RWPE1 (cell line): ENCODE data around the gene APOD.
A peak's percentile ranks its signal among the peaks of the same experiment; 100 is the strongest.
"Not testable (repeated sequence)": the region's sequence is repeated elsewhere in the genome, so short reads cannot be mapped to it uniquely, and the experiment has no call there.

Experiments
- CTCF ChIA-PET: fragments of 350-600 bp; sonication (Branson Sonifier 250); formaldehyde crosslinking; extraction: SDS; loops from one replicate; lab custom pipeline; 2021; lab: Yijun Ruan, JAX
- POLR2A ChIA-PET: fragments of 400-600 bp; formaldehyde crosslinking; extraction: SDS; loops from one replicate; lab custom pipeline; 2020; ENCODE audit warnings: antibody characterized with exemption; ENCODE audit not compliant: low non-redundant PET; lab: Yijun Ruan, JAX
- DNase-seq: peaks from one replicate; pipeline ENCODE4 v3.0.0; 2012; ENCODE audit warnings: low spot score
- H3K27ac ChIP-seq: fragments of 450-650 bp; 2 replicates; pipeline ENCODE4 v1.5.1; 2017
- TF ChIP-seq, protein P1 (sequence below): fragments of 450-650 bp; conservative IDR thresholded peaks from 2 replicates; pipeline ENCODE4 v1.5.1; 2017; ENCODE audit warnings: low read depth, mild to moderate bottlenecking

The APOD gene

DNA sequence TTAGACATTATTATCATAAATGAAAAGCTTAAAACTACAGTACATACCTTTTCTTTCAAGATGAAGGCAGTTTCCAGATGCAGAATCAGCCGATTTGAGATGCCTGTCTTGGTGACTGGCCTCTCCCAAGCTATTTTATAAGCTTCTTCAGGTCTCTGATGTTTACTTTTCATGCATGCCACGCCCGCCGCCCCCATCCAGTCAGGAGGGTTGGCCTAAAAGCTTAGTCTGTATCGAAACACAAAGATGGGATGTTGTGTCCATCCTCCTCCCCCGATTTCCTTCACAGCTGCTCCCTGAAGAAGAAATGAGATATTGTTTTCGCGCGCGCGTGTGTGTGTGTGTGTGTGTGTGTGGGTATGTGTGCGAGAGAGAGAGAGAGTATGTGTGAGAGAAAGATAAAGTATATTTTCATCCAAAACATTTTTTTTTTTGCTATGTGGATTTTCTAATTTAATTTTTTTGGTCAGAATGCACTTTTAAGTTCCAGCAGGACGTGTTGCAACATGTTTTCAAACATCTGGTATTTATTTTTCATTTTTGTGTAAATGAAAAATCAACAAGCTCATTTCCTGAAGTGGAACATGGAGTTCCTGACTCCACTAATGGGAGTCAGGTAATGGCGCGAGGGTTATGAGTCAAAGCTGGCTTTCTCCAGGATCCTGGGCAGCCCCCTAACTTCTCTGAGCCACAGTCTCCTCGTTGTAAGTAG, at the start of gene APOD:
TSS of gene APOD (minus strand) at position 110 of the 712 bp plus-strand sequence. CDS start 4,479 bp downstream, outside the sequence.
- no peak within 1 kb of the TSS for H3K27ac ChIP-seq

DNA sequence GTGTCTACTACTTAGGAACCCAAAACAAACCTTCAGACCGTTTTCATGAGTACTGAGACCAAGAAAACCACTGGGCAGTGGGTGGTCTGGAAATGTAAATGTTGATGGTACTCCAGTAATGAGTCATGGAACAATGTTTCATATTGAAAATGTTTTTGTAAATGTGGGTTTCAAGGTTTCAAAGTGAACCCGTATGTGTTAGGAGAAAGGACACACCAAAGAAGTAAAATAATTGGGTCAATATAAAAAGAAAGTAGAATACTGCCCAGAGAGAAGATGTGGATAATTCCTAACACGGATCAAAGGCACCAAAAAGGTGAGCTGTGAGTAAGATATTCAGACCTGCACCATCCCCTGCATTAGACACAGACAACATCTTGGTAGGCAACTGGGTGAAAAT, 49.6 kb upstream of the APOD start:
- CTCF ChIA-PET, POLR2A ChIA-PET: not testable (repeated sequence)

More for the DNA sequence above, at the start of gene APOD:
- CTCF ChIA-PET, result interaction anchor here (1.0 kb wide), 1 partner anchor 313 kb away, joined by 5 read pairs; the partner anchor contains the start of gene XXYLT1
- POLR2A ChIA-PET, result no interaction called here
- peak; percentile 21 for DNase-seq
- TF ChIP-seq, protein P1, sequence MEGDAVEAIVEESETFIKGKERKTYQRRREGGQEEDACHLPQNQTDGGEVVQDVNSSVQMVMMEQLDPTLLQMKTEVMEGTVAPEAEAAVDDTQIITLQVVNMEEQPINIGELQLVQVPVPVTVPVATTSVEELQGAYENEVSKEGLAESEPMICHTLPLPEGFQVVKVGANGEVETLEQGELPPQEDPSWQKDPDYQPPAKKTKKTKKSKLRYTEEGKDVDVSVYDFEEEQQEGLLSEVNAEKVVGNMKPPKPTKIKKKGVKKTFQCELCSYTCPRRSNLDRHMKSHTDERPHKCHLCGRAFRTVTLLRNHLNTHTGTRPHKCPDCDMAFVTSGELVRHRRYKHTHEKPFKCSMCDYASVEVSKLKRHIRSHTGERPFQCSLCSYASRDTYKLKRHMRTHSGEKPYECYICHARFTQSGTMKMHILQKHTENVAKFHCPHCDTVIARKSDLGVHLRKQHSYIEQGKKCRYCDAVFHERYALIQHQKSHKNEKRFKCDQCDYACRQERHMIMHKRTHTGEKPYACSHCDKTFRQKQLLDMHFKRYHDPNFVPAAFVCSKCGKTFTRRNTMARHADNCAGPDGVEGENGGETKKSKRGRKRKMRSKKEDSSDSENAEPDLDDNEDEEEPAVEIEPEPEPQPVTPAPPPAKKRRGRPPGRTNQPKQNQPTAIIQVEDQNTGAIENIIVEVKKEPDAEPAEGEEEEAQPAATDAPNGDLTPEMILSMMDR, result no peak

DNA sequence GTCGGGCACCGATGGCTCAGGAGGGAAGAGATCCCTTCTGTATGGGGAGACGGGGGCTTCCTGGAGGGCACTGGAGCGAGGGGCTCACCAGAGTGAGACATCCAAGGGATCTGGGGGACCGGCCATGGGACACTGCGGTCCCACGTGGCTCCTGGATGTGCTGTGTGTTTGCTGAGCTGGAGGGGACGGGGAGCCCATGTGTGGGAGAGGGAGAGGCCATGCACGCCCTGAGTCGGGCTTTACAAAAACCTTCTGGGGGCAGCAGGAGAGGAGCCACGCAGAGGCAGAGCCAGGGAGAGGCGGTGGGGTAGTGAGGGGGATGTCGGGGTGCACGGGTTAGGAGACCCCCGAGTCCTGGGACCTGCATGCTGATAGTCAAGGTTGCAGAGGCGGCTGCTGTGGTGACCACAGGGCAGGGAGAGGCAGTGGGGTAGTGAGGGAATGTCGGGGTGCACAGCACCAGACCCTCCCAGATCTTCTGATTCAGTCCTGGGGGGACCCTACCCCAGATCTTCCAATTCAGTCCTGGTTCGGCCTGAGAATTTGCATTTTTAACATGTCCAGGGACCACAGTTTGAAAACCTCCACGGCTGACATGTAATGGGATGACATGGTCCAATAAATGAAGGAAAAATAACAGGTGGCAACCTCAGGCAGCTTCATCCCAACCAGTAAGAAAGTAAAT, 48.9 kb upstream of the APOD start:
- H3K27ac ChIP-seq, CTCF ChIA-PET, DNase-seq, POLR2A ChIA-PET: not testable (repeated sequence)

More for the DNA sequence above, 49.6 kb upstream of the APOD start:
- not testable (repeated sequence) for DNase-seq, H3K27ac ChIP-seq

DNA sequence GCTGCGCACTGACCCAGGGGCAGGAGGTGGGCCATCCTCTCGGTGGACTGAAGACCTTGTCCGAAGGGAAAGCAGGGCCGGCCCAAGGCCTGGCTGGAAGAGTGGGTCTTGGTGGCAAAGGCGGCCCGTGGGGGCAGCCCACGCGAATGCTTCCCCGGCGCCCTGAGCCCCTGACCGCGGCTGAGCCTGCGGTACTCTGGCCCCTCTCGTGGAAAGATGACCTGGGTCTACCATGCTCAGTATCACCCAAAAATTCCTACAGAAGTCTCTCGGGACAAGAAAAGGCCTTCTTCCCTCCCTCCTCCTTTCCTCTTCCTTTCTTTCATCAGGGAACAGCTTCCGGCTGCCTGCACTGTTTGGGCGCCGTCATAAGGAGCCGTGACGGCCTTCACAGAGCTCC, 48.3 kb upstream of the APOD start:
- H3K27ac ChIP-seq, POLR2A ChIA-PET, CTCF ChIA-PET, DNase-seq: not testable (repeated sequence)

DNA sequence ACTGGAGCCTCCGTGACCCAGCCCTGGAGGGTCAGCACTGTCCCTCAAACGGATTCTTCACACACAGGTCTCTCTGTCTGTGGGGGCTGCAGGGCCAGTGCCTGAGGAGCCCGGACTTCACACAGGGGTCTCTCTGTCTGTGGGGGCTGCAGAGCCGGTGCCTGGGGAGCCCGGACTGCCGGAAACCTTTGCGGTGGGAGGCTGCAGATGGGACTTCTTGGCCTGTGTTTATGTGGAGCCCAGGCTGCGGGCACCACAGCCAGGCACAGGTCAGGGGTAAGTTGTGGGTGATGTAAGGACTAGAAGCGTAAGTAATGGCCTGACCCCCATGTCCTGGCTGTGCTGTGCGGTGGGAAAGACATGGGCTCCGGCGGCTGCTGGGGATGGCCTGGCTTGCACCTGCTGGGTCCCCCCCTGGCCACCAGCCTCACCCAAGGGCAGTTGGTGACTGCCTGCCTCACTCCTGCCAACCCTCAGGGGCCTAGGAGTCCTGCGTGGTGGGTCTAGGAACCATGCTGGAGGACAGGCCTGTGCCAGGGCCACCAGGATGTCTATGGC, 47.3 kb upstream of the APOD start:
- CTCF ChIA-PET, POLR2A ChIA-PET, DNase-seq, H3K27ac ChIP-seq: not testable (repeated sequence)

DNA sequence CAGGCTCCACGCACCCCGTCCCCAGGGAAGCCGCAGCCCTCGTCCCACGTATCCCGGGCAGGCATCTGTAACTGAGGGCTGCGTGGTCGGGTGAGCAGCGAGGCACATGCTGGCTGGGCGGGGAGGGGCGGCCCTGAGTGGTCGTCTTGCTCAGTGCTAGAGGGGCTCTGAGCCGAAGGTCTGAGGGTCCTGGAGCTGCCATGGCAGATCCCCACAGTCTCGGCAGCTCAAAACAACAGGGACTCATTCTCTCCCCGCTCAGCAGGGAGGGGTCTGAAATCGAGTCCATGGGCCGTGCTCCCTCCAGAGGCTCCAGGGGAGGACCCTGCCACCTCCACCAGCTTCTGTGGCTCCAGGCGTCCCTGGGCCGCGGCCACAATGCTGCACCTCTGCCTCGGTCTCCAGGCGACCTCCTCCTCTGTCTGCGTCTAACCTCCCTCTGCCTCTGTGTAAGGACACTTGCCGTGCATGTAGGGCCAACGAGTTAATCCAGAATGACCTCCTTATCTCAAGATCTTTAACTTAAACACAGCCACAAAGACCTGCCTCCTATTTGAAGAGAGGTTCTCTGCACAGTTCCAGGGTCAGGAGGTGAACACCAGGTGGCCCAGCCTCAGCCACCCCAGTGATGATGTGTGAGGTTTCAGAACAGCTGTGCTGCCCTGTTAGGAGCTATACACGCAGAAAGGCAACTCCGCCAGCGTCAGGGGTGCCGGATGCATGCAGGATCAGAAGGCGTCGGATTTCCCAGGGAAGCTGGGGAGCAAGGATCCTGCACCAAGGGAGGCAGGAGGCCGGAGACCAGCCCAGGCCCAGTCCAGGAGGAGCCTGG, 46.6 kb upstream of the APOD start:
- POLR2A ChIA-PET, DNase-seq, H3K27ac ChIP-seq, CTCF ChIA-PET: not testable (repeated sequence)

DNA sequence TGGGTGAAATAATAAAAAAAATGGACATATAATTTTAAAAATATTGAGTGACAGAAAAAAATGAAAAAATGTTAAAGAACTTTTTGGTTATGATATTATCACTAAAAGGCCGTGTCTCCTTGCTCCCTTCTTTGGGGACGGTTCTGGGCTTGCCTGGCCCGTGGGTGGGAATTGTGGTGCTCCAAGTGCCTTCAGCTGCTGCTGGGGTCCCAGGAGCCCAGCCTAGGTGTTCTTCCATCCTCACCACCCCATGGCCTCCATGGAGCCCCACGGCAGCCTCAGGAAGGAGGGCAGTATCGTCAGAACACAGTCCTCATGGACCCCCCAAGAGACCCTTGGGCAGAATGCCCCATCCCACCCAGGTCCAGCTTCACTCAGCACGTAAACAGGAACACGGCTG, 45.9 kb upstream of the APOD start:
- H3K27ac ChIP-seq, CTCF ChIA-PET, POLR2A ChIA-PET, DNase-seq: not testable (repeated sequence)

DNA sequence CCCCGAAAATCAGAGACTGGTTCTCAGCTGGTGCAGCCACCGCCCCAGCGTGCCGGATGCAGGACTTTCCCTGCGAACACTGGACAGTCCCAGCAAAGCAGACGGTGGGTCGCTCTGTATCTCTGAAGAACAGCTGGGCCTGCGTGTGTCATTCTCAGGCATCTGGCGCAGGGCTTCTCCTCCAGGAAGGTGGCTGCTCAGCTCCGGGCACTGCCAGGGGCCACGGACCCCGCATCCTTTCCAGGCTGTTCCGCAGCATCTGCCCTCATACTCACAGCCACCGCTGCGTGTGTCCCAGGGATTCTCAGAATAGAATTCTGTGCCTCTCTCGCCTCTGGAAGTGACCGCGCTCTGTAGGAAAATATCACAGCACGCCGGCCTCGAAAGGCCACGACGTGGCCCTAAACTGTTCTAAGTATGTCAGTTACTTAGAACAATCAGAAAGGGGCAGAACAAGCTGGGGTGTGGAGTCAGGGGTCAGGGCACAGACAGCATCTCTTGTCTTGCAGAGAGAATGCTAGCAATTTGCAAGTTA, 44.7 kb upstream of the APOD start:
- H3K27ac ChIP-seq, POLR2A ChIA-PET, DNase-seq, CTCF ChIA-PET: not testable (repeated sequence)

DNA sequence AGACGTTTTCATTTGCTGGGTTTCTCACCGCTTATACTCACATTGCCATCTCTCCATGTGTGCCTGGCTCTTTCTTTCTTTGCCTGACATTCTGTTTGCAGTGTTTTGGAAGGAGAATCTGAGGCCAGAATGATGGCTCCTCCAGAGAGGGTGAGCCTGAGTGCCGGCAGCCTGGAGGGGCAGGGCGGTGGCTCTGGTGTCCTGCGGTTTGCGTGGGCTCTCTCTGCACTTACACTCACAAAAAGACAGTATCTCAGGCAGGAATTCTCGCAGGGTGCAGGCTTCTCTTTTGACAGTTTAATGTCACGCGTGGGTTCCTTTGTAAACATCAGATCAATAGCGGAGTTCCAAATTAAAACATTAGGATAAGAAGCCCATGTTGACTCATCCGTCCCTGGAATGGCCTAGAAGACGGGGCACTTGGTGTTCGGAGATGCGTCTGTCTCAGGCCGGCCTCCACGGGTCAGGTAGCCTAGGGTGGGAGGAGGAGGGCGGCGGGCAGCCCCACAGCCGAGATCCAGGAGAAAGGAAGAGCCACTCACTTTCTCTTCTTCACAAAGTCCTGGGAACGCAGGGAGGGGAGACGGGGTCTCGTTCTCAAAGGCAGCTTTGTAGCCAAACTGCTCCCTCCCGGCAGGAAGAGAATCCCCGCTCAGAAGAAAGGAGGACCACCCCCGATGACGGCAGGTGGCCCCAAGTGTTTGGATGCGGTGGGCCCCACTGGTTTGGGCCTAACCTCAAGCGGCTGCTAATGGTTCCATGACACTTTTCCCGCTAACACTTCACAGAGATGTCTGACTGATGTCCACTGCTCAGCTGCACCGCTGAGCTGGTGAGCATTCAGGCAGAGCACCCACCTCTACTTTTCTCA, 44.0 kb upstream of the APOD start:
- H3K27ac ChIP-seq, DNase-seq, POLR2A ChIA-PET, CTCF ChIA-PET: not testable (repeated sequence)

DNA sequence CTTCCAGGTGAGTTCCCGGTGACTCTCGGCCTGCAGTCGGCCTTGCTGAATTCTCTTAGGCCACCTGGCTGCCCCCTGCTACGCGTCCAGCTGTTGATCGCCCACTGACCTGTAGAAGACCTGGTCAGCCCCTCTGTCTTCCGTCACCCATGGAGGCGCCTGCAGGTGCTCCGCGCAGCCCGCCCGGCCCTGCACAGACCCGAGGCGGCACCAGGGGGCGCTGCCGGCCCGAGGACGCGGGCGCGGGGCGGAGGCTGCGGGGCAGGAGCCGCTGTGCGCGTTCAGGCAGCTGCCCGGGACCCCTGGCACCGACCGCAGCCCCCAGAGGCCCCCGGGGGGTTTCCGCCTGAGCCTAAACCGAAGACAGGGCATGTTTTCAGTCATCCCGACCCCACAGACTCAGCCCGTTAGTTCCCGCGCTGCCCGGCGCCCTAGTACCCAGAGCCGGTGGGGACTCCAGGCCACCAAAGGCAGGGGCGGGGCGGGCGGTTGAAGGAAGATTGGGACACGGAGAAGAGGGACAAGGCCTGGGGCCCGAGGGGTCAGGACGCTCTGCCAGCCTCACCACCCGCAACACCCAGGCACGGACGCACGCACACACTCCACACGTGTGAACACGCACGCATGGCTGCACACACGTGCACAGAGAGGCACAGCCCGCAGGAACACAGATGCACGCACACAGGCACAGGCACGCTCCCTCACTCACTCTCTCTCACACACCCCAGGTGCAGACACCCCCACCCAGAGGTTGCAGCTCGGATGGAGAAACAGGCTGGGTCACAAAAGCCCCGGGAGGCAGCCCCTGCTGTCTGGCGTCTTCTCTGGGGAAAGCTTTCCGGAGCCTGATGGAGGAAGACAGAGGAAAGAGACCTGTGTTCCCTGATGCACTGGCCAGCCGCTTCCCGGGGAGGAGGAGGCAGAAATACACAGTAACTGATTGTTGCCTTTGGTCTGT, 41.1 kb upstream of the APOD start:
- DNase-seq, POLR2A ChIA-PET, H3K27ac ChIP-seq: not testable (repeated sequence)
- CTCF ChIA-PET, result interaction anchor here (0.6 kb wide), 1 partner anchor 103 kb away, joined by 3 read pairs; no protein-coding TSS in a partner anchor

DNA sequence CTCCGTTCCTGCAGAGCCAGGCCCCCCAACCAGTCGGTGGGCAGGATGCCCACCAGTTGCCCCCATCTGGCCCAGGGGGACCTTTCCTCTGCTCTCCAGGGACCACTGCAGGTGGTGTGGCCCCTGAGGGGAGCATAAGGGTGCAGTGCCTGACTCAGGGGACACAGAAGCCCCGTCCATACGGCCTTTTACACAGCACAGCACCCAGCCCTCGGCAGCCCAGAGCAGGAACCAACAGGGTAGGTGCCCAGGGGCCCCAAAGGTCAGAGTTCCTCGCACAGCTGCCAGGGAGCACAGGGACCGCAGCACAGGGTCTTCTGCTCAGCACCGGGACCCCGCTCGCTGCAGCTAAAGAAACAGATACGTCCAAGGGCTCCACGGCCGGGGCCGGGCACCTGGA, 40.4 kb upstream of the APOD start:
- DNase-seq, POLR2A ChIA-PET, H3K27ac ChIP-seq: not testable (repeated sequence)
- CTCF ChIA-PET, result interaction anchor here (0.7 kb wide), 1 partner anchor 991 kb away, joined by 3 read pairs; no protein-coding TSS in a partner anchor

DNA sequence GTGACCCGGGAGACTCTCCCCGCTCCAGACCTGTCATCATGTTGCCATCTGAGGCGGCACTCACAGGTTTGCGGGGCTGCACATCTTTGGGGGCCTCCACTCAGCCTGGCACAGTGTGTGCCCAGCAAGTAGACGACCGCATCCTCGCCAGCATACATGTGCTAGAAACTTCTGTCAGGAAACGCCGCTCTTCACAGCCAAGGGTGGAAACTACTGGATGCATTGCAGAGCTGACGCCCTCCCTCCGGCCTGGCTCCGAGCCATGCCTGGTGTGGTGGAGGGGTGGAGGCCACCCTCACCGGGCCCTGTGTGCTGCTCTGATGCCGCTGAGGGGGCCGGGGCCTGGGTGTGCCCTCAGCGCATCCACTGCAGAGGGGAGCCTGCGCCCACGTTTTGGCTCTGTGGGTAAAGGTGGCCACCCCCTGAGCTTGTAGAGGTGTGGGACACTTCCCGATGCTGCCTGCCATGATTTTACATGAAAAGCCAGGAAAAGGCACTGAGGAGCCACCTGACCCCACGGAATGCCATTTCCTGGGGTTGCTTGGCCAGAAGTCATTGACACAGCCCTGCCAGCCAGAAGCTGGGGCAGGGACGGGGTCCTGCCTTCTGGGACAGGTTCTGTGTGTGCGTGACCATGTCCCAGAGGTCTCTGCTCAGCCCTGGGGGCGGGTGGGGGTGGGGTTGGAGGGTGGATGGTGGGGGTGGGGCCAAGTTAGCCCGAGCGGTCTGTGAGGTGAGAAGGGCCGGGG, 39.7 kb upstream of the APOD start:
- DNase-seq, POLR2A ChIA-PET, H3K27ac ChIP-seq: not testable (repeated sequence)
- CTCF ChIA-PET, result interaction anchor here (0.7 kb wide), 1 partner anchor 990 kb away, joined by 3 read pairs; no protein-coding TSS in a partner anchor
